HEK293T (cell line): ENCODE data around the gene TMEM87B.
"Not testable (repeated sequence)": the region's sequence is repeated elsewhere in the genome, so short reads cannot be mapped to it uniquely, and the experiment has no call there.

Source experiments
- CTCF ChIA-PET: fragments of 350-600 bp; formaldehyde crosslinking; extraction: SDS; loops from one replicate; lab custom pipeline; 2021; ENCODE audit warnings: antibody characterized with exemption, inconsistent platforms; lab: Yijun Ruan, JAX
- POLR2A ChIA-PET: fragments of 350-600 bp; formaldehyde crosslinking; extraction: SDS; loops from one replicate; lab custom pipeline; 2020; ENCODE audit warnings: antibody characterized with exemption, inconsistent platforms; lab: Yijun Ruan, JAX
- DNase-seq: peaks from one replicate; pipeline ENCODE4 v3.0.0; 2012; ENCODE audit warnings: mixed read lengths; ENCODE audit errors: extremely low spot score
- ARNT ChIP-seq: fragments of 450-650 bp; IDR thresholded peaks from 2 replicates; pipeline ENCODE4 v1.6.1; 2017; ENCODE audit warnings: mild to moderate bottlenecking
- BHLHE40 ChIP-seq: fragments of 450-650 bp; IDR thresholded peaks from 2 replicates; pipeline ENCODE4 v1.6.1; 2016; ENCODE audit warnings: mild to moderate bottlenecking, moderate library complexity, borderline replicate concordance
- CTBP1 ChIP-seq: fragments of 450-650 bp; IDR thresholded peaks from 2 replicates; pipeline ENCODE4 v1.6.1; 2016; ENCODE audit warnings: borderline replicate concordance
- ELF4 ChIP-seq: fragments of 450-650 bp; IDR thresholded peaks from 2 replicates; pipeline ENCODE4 v1.6.1; 2017; ENCODE audit warnings: antibody characterized with exemption
- FOXA1 ChIP-seq: fragments of 450-650 bp; IDR thresholded peaks from 2 replicates; pipeline ENCODE4 v1.6.1; 2016; ENCODE audit warnings: mild to moderate bottlenecking
- FOXK2 ChIP-seq: fragments of 450-650 bp; IDR thresholded peaks from 2 replicates; pipeline ENCODE4 v1.6.1; 2016; ENCODE audit warnings: mild to moderate bottlenecking
- FOXM1 ChIP-seq: fragments of 450-650 bp; IDR thresholded peaks from 2 replicates; pipeline ENCODE4 v1.6.1; 2017; ENCODE audit warnings: mild to moderate bottlenecking, borderline replicate concordance
- HDGF ChIP-seq: fragments of 450-650 bp; IDR thresholded peaks from 2 replicates; pipeline ENCODE4 v1.6.1; 2017; ENCODE audit warnings: antibody characterized with exemption, borderline replicate concordance
- L3MBTL2 ChIP-seq: fragments of 450-650 bp; conservative IDR thresholded peaks from 2 replicates; pipeline ENCODE4 v1.6.1; 2016; ENCODE audit warnings: mild to moderate bottlenecking
- LEF1 ChIP-seq: fragments of 450-650 bp; IDR thresholded peaks from 2 replicates; pipeline ENCODE4 v1.6.1; 2017; ENCODE audit warnings: mild to moderate bottlenecking, borderline replicate concordance
- NFRKB ChIP-seq: fragments of 450-650 bp; IDR thresholded peaks from 2 replicates; pipeline ENCODE4 v1.6.1; 2016; ENCODE audit warnings: mild to moderate bottlenecking, moderate library complexity
- SP1 ChIP-seq: fragments of 450-650 bp; IDR thresholded peaks from 2 replicates; pipeline ENCODE4 v1.6.1; 2017
- SUZ12 ChIP-seq: fragments of 450-650 bp; IDR thresholded peaks from 2 replicates; pipeline ENCODE4 v1.6.1; 2016; ENCODE audit warnings: mild to moderate bottlenecking
- TARDBP ChIP-seq: fragments of 450-650 bp; IDR thresholded peaks from 2 replicates; pipeline ENCODE4 v1.6.1; 2016
- ZNF384 ChIP-seq: fragments of 450-650 bp; IDR thresholded peaks from 2 replicates; pipeline ENCODE4 v1.6.1; 2016
- TF ChIP-seq, protein P1 (sequence below): fragments of 450-650 bp; IDR thresholded peaks from 2 replicates; pipeline ENCODE4 v1.6.1; 2016

Gene TMEM87B

DNA sequence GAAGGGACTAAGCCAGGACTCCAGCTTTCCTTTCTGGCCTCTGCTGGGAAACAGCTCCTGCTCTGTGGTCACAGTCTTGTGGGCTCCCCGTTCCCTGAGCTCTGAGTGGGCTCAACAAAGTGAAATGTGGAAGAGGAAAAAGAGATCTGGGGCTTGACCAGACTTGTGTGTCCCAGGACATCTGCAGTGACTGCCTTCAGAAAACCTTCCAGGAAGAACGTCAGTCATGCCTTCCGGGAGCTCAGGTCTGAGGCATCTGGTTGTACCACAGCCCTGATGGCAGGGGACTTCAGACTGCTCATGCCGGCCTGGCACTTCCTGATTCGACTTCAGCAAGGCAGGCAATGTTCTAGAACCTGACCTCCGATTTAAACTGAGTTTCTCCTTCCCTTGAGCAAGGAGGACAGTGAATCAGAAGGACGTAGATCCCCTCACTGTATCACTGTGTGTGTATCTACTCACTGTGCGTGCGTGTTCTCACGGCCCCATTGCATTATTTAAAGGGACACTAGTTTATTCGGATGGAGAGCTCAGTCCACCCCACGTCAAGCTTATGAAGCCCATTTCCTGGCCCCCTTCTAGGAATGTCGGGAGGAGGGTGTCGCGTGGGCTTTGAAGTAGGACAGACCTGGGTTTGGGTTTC, 82.6 kb downstream of the TMEM87B start:
- TF ChIP-seq FOXA1 = no peak
- POLR2A ChIA-PET = interaction anchor here (1.2 to 1.9 kb wide), 3 partner anchors 10 to 117 kb away, joined by 3 to 5 read pairs (median 4); partner anchors contain the start of gene ZC3H8
- CTCF ChIA-PET = no interaction called here
- DNase-seq = no peak

- peak; percentile 38; the same call in 1 of the 2 replicates for TF ChIP-seq L3MBTL2
- TF ChIP-seq, protein P1, sequence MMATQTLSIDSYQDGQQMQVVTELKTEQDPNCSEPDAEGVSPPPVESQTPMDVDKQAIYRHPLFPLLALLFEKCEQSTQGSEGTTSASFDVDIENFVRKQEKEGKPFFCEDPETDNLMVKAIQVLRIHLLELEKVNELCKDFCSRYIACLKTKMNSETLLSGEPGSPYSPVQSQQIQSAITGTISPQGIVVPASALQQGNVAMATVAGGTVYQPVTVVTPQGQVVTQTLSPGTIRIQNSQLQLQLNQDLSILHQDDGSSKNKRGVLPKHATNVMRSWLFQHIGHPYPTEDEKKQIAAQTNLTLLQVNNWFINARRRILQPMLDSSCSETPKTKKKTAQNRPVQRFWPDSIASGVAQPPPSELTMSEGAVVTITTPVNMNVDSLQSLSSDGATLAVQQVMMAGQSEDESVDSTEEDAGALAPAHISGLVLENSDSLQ = no peak
- POLR2A ChIA-PET = interaction anchor here (1.5 to 1.9 kb wide), 2 partner anchors 9 to 117 kb away, joined by 4 to 5 read pairs; partner anchors contain the start of gene ZC3H8
- DNase-seq = peak; percentile 46
- CTCF ChIA-PET = no interaction called here
Measured at GRCh38 chr2:112138159-112139032, 83.3 kb downstream of the TMEM87B start, which contains the start of gene FBLN7. TSS of gene FBLN7 (plus strand) at chr2:112138385. CDS start at chr2:112138656, 271 bp downstream.

DNA sequence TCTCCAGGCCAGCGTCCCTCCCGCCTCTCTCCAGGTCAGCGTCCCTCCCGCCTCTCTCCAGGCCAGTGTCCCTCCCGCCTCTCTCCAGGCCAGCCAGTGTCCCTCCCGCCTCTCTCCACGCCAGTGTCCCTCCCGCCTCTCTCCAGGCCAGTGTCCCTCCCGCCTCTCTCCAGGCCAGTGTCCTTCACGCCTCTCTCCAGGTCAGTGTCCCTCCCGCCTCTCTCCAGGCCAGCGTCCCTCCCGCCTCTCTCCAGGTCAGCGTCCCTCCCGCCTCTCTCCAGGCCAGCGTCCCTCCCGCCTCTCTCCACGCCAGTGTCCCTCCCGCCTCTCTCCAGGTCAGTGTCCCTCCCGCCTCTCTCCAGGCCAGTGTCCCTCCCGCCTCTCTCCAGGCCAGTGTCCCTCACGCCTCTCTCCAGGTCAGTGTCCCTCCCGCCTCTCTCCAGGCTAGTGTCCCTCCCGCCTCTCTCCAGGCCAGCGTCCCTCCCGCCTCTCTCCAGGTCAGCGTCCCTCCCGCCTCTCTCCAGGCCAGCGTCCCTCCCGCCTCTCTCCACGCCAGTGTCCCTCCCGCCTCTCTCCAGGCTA, 84.1 kb downstream of the TMEM87B start:
- DNase-seq, CTCF ChIA-PET: not testable (repeated sequence)
- POLR2A ChIA-PET = interaction anchor here (1.9 kb wide), 1 partner anchor 116 kb away, joined by 5 read pairs; the partner anchor contains the start of gene ZC3H8

DNA sequence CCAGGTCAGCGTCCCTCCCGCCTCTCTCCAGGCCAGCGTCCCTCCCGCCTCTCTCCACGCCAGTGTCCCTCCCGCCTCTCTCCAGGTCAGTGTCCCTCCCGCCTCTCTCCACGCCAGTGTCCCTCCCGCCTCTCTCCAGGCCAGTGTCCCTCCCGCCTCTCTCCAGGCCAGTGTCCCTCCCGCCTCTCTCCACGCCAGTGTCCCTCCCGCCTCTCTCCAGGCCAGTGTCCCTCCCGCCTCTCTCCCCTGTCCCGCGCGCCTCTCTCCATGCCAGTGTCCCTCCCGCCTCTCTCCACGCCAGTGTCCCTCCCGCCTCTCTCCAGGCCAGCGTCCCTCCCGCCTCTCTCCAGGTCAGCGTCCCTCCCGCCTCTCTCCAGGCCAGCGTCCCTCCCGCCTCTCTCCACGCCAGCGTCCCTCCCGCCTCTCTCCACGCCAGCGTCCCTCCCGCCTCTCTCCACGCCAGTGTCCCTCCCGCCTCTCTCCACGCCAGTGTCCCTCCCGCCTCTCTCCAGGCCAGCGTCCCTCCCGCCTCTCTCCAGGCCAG, 84.7 kb downstream of the TMEM87B start:
- POLR2A ChIA-PET, DNase-seq, CTCF ChIA-PET: not testable (repeated sequence)

DNA sequence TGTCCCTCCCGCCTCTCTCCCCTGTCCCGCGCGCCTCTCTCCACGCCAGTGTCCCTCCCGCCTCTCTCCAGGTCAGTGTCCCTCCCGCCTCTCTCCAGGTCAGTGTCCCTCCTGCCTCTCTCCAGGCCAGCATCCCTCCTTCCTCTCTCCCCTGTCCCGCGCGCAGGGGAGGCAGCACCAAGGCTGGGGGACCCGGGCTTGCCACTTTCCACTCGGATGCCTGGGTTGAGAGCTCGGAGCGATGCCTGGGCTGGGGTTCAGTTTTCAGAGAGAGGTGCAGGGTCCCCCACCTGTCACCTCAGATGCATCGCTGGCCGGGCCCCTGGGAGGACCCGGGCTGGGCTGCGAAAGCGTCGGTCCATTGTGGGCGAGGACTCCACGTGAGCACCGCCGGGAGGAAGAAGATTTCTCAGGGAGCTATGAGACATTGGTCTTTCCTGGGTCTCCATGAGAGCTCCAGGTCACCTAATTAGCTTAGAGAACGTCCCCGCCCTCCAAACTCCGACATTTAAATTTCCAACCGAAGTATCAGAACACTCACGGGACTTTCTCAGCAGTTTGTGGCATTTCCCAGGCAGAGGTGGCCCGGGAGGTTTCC, 85.2 kb downstream of the TMEM87B start:
- TF ChIP-seq FOXK2 = no peak
- ChIA-PET POLR2A (no interaction called here), CTCF (no interaction called here)
- no peak for DNase-seq

- no peak for DNase-seq
- TF ChIP-seq, protein P1 = no peak
- TF ChIP-seq FOXK2 (no peak), CTBP1 (no peak), FOXM1 (no peak), ARNT (no peak), LEF1 (no peak), TARDBP (no peak), SP1 (no peak), BHLHE40 (no peak), SUZ12 (no peak), ZNF384 (no peak), L3MBTL2 (no peak), NFRKB (no peak), FOXA1 (no peak), ELF4 (no peak), HDGF (no peak)
- ChIA-PET POLR2A (no interaction called here), CTCF (no interaction called here)
Measured at GRCh38 chr2:112140899-112141625, 86.0 kb downstream of the TMEM87B start.

DNA sequence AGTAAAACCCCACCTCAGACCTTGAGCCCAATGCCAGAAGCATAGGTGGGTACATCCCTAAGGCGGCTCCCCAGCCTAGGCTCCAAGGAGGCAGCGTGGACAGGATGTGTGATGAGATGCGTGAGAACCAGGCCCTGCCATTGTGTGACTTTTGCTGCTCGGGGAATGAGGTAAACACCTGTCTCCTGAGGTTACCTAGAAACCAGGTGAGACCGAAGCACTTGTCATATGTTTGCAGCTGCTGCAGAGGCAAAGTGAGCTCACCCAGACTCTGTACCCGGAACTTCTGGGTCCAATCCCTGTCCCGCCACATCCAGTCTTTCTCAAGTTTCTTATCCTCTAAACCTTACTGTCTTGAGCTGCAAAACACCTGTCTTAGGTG, 86.5 kb downstream of the TMEM87B start:
- ChIA-PET POLR2A (no interaction called here), CTCF (no interaction called here)
- TF ChIP-seq, protein P1 = no peak
- no peak for TF ChIP-seq ARNT
- no peak for TF ChIP-seq SP1
- DNase-seq = no peak
